ENCODE measurements around the gene PTPRA. TPM values are rescaled to one million over a fixed set of nuclear protein-coding genes. Genes with fewer than 3 reads are reported as not detected.
"Not testable (repeated sequence)": the region's sequence is repeated elsewhere in the genome, so short reads cannot be mapped to it uniquely, and the experiment has no call there.

Gene PTPRA
- total RNA-seq, 2 experiments from 2014 or later, result 33.3 to 47.2 TPM

DNA sequence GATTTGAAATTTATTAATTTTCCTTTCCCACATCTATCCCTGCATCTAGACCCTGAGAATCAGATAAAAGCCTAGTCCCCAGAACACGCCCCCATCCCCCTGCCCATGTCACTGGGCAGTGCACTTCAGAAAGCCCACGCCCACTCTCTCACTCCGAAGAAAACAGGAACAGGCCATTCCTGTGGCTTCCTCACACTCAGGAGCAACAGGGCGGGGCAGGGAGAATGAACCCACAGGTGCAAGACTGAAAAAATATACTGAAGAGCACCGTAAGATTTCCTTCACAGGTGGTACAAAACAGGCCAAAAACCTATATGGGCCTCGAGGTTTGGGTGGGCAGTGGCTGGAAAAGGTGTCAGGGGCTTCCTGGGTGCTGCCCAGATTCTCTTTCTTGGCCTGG lies 201.5 kb downstream of the PTPRA start:
- Histone ChIP-seq H3K36me3 (ENCODE audit: insufficient read depth, low read length) (no peaks in the 10 kb centered on the region), H3K9me2 (ENCODE audit: insufficient read depth, low read length) (no peaks in the 10 kb centered on the region), H3K4me3 (ENCODE audit: low read depth, low read length, poor library complexity, severe bottlenecking) (no peak overlapping the region), H3K4me1 (ENCODE audit: insufficient read depth, low read length, poor library complexity, severe bottlenecking) (no peaks in the 10 kb centered on the region), H3K4me2 (ENCODE audit: low read length) (no peak overlapping the region), H2AFZ (ENCODE audit: low read length) (no peak overlapping the region), H3K79me2 (ENCODE audit: insufficient read depth, low read depth, low read length) (no peaks in the 10 kb centered on the region), H3K27ac (ENCODE audit: low read depth, low read length, poor library complexity, severe bottlenecking) (no peak overlapping the region), H4K20me1 (ENCODE audit: insufficient read depth, low read length) (no peaks in the 10 kb centered on the region), H3K9me3 (ENCODE audit: low read length) (no peaks in the 10 kb centered on the region)
- no peak for TF ChIP-seq EZH2phosphoT487 (IDR thresholded peaks at IDR 0.05; ENCODE audit: borderline replicate concordance, low read depth, low read length)
- TF ChIP-seq, protein P1, sequence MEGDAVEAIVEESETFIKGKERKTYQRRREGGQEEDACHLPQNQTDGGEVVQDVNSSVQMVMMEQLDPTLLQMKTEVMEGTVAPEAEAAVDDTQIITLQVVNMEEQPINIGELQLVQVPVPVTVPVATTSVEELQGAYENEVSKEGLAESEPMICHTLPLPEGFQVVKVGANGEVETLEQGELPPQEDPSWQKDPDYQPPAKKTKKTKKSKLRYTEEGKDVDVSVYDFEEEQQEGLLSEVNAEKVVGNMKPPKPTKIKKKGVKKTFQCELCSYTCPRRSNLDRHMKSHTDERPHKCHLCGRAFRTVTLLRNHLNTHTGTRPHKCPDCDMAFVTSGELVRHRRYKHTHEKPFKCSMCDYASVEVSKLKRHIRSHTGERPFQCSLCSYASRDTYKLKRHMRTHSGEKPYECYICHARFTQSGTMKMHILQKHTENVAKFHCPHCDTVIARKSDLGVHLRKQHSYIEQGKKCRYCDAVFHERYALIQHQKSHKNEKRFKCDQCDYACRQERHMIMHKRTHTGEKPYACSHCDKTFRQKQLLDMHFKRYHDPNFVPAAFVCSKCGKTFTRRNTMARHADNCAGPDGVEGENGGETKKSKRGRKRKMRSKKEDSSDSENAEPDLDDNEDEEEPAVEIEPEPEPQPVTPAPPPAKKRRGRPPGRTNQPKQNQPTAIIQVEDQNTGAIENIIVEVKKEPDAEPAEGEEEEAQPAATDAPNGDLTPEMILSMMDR (conservative IDR thresholded peaks at IDR 0.05; ENCODE audit: low read length), result no peak
- no peak for DNase-seq (ENCODE audit: low spot score)
- ChIA-PET CTCF (ENCODE audit: unreplicated experiment) (interaction anchor here (0.6 kb wide), 1 partner anchor 115 kb away, joined by 3 read pairs; no protein-coding TSS in a partner anchor), POLR2A (interaction anchor here (0.6 kb wide), 1 partner anchor 45 kb away, joined by 3 read pairs; no protein-coding TSS in a partner anchor)
- no TSS peak for BruUV-seq (replicated peaks)
- intact Hi-C loops (cut with micrococcal nuclease; ENCODE audit: unreplicated experiment), result no loop called here

DNA sequence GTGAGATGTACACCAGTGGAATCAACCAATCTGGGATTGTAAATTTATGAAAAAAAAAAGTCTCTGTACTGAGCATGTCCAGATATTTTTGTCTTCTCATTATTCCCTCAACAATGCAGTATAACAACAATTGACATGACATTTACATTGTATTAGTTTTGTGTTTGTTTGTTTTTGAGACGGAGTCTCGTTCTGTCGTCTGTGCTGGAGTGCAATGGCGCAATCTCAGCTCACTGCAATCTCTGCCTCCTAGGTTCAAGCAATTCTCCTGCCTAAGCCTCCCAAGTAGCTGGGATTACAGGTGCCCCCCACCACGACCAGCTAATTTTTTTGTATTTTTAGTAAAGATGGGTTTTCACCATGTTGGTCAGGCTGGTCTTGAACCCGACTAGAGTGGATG lies 202.0 kb downstream of the PTPRA start:
- H2AFZ ChIP-seq (ENCODE audit: low read length); H3K4me1 ChIP-seq (ENCODE audit: insufficient read depth, low read length, poor library complexity, severe bottlenecking); BruUV-seq (replicated peaks); DNase-seq (ENCODE audit: low spot score); H3K4me2 ChIP-seq (ENCODE audit: low read length); H3K27ac ChIP-seq (ENCODE audit: low read depth, low read length, poor library complexity, severe bottlenecking); H3K9me2 ChIP-seq (ENCODE audit: insufficient read depth, low read length); H3K36me3 ChIP-seq (ENCODE audit: insufficient read depth, low read length); CTCF ChIA-PET (ENCODE audit: unreplicated experiment); POLR2A ChIA-PET; H4K20me1 ChIP-seq (ENCODE audit: insufficient read depth, low read length); intact Hi-C loops (cut with micrococcal nuclease; ENCODE audit: unreplicated experiment); H3K79me2 ChIP-seq (ENCODE audit: insufficient read depth, low read depth, low read length); H3K4me3 ChIP-seq (ENCODE audit: low read depth, low read length, poor library complexity, severe bottlenecking); H3K9me3 ChIP-seq (ENCODE audit: low read length): not testable (repeated sequence)

DNA sequence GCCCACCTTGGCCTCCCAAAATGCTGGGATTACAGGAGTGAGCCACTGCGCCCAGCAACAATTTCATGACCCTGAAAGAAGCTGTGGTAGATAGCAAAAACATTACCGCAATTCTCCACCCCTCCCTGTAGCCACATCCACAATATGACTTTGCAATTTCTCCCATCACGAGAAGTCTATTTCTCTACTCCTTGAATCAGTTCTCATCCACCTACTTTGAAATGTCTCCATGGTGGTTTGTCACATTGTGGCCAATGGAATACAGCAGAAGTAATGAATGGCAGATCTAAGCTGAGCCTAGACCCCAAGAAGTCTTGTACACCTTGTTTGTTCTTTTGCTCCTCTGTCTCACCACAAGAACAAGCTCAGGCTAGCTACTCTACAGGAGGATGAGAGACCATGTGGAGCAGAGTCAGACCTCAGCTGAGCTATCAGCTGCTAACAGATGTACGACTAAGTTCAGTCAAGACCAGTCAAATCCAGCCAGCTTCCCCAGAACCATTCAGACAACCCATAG lies 204.4 kb downstream of the PTPRA start:
- Histone ChIP-seq H4K20me1 (ENCODE audit: insufficient read depth, low read length) (no peaks in the 10 kb centered on the region), H2AFZ (ENCODE audit: low read length) (no peak overlapping the region), H3K4me2 (ENCODE audit: low read length) (no peak overlapping the region), H3K36me3 (ENCODE audit: insufficient read depth, low read length) (no peaks in the 10 kb centered on the region), H3K4me1 (ENCODE audit: insufficient read depth, low read length, poor library complexity, severe bottlenecking) (no peaks in the 10 kb centered on the region), H3K79me2 (ENCODE audit: insufficient read depth, low read depth, low read length) (no peaks in the 10 kb centered on the region), H3K9me2 (ENCODE audit: insufficient read depth, low read length) (no peaks in the 10 kb centered on the region), H3K4me3 (ENCODE audit: low read depth, low read length, poor library complexity, severe bottlenecking) (no peak overlapping the region), H3K27ac (ENCODE audit: low read depth, low read length, poor library complexity, severe bottlenecking) (no peak overlapping the region), H3K9me3 (ENCODE audit: low read length) (no peaks in the 10 kb centered on the region)
- ChIA-PET CTCF (ENCODE audit: unreplicated experiment) (no interaction called here), POLR2A (no interaction called here)
- intact Hi-C loops (cut with micrococcal nuclease; ENCODE audit: unreplicated experiment), result no loop called here
- BruUV-seq (replicated peaks), result no TSS peak
- no peak for DNase-seq (ENCODE audit: low spot score)
- TF ChIP-seq, protein P1 (conservative IDR thresholded peaks at IDR 0.05; ENCODE audit: low read length), result no peak
- no peak for TF ChIP-seq EZH2phosphoT487 (IDR thresholded peaks at IDR 0.05; ENCODE audit: borderline replicate concordance, low read depth, low read length)
